Keratinocyte (primary cell): ENCODE results near the gene NPLOC4.

ENCODE experiments used
- CTCF ChIP-seq, 3 experiments: IDR thresholded peaks in 1 of 3; conservative IDR thresholded peaks in 1 of 3; optimal IDR thresholded peaks in 1 of 3; 2 replicates in 2 of 3; 3 replicates in 1 of 3; pipeline versions ENCODE3 to v1.5.1; 2011; ENCODE audit warnings: low read length in 3 of 3, mild to moderate bottlenecking in 3 of 3, moderate library complexity in 2 of 3, control low read depth in 1 of 3, inconsistent platforms in 1 of 3; ENCODE audit not compliant: insufficient read depth in 2 of 3; ENCODE audit errors: extremely low read depth in 1 of 3
- EZH2 ChIP-seq: IDR thresholded peaks from one replicate; pipeline ENCODE4 v1.6.1; 2012; ENCODE audit warnings: inconsistent platforms, mild to moderate bottlenecking, low read length, moderate library complexity

- TF ChIP-seq CTCF (optimal IDR thresholded peaks at IDR 0.05 in 1 of 3, IDR thresholded peaks at IDR 0.05 in 1 of 3, conservative IDR thresholded peaks at IDR 0.05 in 1 of 3; ENCODE audit: extremely low read depth in 1 of 3, insufficient read depth in 2 of 3, low read length in 3 of 3): no peak
- no peak for TF ChIP-seq EZH2
Measured at GRCh38 chr17:81522491-81523401, 114.2 kb downstream of the NPLOC4 start.
